HG02610 (cell line): ENCODE data around the gene BSN.

Experiments
- ATAC-seq: cut with Tn5 transposase; IDR thresholded peaks from one replicate; pipeline ENCODE4 v1.9.1; 2021; ENCODE audit warnings: mild to moderate bottlenecking, moderate library complexity; ENCODE audit not compliant: unreplicated experiment

BSN gene

DNA sequence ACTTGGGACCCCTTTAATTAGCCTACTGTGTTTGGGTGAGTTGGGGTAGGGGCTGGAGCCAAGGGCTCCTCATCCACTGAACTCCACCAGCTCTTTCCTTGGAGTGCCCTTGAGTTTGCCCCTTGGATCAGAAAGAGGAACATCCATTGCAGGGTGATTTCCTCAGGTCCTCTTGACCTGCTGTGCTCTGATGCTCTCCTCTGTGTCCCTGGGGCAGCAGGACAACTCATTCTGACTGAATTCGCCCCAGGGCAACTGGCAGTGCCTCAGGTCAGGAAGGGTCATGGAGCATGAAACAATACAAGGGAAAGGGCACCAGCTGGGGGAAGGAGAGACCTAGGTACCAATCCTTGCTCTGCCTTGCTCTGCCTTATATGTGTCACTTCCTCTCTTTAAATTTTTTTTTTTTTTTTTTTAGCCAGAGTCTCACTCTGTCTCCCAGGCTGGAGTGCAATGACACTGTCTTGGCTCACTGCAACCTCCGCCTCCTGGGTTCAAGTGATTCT is 47.8 kb downstream of the BSN start:
- ATAC-seq, result no peak

DNA sequence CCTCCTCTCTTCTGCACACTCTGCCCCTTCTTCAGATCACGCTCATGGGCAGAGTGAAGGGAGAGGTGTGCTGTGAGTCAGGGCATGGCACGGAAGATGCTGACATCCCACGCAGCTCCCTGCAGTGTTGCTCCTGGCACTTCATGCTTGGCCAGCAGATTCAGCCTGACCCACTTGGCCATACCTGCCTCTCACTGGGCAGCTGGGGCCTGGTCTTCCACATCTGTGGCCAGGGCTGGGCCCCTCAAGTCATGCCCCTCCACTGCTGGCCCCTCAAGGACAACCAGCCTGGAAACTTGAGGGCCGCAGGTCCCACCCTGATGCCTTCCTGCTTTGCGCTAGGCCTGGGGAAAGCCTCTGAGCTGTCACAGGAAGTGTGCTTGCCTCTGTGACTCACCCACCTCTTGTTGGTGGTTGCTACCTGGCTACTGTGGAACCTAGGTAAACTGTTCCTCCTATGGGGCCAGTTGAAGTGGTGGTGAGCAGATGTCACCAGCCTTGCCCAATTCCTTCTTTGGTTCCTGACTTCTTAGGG is 48.7 kb downstream of the BSN start:
- no peak for ATAC-seq

DNA sequence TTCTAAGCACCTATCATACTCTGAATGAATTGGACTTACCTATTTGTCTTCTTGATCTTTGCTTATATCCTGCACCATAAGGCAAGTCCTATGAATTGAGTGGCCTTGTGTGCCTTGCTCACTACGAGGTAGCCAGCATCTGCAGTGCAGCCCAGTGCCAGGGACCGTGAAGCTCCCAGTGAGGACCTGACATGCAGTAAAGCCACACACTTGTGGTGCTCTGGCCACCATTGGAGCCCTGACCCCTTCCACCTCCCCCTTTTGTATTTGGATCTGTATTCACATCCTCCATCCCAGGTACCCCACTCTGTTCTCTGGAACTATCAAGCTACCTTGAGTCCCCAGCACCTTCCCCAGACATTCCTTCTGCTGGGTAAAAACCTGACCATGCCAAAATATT is 52.1 kb downstream of the BSN start:
- no peak for ATAC-seq

DNA sequence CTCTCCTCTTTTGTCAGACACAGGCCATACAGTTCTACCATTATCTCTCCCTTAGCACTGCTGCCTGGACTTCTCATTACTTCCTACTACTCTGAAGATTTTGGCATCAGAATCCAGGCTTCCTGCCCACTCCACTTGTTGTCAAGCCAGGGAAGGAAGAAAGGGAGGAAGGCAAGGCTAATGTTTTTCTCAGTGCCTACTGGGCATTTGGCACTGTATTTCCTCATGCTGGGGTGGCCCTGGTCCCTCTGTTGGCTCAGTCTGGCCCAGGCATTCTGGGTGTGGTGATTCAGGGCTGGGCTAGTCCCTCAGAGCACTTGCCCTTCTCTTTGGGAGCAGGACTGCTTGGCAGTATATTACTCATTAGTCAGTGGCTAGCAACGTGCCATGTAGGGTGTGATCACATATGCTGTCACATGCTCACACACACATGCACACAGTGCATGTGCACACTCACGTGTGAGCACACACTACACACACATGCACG is 52.9 kb downstream of the BSN start:
- no peak for ATAC-seq

DNA sequence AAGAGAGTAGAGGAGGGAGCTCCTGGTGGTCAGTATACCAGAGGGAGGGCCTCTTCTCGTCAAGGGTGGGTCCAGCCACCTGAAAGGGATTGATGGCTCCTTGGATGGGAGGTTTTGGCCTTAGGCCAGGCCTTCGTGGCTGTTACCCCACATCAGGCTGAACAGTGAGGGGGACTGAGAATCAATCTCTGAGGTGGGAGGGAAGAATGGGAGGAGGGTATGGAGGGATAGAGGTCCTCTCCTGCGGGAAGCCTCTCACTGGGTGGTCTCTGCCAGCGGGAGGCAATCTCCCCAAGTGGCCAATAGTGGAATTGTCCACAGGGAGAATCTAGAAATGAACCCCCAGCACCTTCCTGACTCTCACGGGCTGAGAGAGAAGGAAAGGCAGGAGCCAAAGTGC is 53.5 kb downstream of the BSN start:
- no peak for ATAC-seq

DNA sequence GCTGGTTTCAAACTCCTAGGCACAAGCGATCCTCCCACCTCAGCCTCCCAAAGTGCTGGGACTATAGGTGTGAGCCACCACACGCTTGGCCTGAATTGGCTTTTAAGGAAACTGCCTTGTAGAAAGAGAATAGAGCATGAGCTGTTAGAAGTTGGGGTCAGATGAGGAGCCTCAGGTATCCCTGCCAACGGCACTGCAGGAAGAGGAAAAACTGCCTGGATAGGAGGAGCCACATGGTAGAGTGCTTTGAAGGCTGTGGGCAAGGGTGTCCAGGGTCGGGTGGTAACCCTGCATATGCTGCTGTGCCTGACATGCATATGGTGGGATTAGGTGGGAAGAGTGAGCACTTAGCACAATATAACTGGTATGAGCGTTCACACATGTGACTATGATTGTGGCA is 55.0 kb downstream of the BSN start:
- no peak for ATAC-seq

DNA sequence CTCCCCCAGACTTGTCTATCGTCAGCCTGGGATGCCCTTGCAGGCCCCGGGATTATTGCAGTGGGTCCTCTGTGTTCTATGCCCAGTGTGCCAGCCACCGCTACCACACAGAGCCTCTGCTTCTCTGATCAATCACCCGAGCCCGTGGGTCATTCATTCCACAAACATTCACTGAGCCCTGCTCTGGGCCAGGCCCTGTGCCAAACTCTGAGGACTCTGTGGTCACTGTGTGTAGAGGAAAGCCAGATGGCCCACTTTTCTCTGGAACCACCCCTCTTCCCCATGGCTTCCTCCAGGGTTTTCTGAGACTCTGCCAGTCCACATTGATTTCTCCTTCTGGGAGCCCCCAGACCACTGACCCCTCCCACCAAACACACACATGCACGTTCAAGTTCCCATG is 55.5 kb downstream of the BSN start:
- ATAC-seq, result no peak

DNA sequence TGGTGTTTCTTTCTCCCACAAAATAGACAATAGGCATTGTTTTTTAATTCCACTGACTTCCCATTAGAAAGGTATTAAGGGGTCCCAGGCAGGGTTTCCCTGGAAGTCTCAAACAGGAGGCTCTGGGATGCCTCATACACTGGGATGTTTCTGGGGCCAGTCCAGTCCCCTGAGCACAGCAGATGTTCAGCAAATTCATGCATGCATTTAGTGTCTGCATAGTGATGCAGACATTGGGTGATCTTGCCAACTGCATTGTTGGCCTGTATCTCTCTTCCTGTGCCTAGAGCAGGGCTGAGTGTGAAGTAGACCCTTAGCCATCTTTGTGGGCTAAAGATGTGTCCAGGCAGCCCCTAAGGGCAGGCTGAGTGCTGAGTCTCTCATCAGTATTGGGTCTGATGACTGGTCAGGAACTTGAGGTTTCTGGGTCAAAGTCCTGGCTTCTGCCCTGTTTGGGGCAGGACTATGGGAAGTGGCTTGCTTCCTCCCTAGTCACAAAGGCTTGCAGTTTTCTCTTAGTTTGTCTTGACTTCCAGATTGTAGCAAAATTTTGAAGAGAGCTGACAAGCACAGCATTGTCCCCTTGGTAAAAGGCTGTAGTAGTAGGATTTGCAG is 56.5 kb downstream of the BSN start:
- no peak for ATAC-seq

DNA sequence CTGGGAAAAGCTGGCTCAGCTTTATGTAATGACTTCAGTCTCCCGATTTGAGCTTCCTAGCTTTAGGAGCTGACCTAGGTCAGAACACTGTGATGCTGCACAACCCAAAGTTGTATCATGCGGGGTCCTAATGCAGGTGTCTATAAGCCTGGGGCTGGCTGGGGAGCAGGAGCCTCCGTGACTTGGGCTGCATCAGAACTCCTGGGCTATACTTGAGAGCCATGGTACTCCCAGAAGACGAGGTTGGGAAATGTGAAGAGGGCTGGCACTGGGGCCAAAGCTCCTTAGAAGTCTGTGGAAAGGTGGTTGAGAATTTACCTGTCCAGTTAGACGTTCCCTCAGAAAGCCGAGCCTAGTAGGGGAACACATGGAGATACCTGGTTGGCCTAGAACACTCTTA is 57.0 kb downstream of the BSN start:
- no peak for ATAC-seq

DNA sequence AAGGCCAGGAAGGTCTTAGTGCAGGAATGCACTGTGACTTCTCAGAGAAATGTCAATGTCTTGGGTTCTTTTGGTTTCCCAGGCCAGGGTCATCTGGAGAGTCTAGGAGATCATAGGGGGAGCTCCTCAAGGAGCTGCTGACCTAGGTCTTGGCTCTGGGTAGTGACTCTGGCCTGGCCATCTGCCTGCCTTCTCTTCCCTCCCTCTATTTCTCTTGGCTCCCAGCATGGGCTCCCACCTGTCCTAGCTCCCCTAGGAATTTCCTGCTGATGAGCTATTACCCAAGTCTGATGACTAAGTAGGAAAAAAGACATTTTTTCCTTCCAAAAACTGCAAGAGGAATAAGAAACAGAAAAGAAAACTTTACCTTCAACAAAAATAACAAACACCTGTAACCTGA is 57.4 kb downstream of the BSN start:
- ATAC-seq, result no peak

DNA sequence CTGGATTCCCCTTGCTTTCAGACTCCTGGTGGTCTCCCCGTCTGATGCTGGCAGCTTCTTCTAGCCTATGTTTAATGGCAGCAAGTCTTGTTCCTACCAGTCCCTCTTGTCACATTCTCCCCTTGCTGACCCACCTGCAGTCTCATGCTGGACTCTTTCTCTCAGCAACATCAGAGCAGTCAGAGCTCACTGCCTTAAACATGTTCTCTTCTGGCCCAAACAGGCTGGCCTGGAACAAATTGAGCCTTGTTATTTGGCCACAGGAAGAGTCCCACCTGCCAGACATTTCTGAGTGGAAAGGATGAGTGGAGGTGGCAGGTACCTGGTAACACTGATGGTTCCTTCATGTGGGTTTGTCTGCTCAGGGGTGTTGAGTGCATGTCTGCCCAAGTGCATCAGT is 60.7 kb downstream of the BSN start:
- ATAC-seq, result no peak

DNA sequence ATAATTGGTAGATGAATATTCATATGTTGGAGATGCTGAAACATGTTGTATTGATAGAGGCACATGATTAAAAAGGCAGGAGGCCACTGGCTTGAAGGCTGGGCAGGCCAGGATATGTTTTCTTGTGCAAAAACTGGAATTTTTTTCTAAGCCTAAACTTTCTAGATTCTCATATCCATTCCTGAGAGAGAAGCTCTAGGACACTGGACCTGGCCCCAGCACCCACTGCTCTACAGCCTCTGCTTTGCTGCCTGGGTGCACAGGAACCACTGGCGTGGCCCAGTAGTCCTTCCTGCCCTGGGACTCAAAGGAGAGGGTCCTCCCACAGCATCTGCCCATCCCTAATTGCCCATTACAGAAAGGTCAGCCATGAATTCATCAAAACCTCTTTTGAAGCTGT is 61.8 kb downstream of the BSN start:
- no peak for ATAC-seq

DNA sequence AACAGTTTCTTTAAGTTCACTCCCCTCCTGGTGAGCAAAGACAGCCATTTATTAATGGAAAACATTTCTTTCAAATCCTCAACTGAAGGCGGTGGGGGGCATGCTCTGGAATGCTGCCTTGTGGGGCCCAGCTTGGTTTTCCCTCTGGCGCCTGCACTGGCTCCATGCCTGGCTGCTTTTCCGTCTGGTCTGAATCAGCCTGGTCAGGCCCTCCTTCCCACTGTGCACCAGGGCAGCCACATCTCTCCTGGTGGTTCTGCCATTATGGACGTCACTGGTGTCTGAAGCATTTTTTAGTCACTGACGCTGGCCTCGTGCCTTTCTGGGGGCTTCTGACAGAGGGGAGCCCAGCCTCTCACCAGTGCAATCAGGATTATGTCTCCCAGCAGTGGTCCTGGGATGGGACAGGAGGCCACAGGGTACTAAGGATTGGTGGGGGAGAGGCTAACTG is 62.2 kb downstream of the BSN start:
- no peak for ATAC-seq

DNA sequence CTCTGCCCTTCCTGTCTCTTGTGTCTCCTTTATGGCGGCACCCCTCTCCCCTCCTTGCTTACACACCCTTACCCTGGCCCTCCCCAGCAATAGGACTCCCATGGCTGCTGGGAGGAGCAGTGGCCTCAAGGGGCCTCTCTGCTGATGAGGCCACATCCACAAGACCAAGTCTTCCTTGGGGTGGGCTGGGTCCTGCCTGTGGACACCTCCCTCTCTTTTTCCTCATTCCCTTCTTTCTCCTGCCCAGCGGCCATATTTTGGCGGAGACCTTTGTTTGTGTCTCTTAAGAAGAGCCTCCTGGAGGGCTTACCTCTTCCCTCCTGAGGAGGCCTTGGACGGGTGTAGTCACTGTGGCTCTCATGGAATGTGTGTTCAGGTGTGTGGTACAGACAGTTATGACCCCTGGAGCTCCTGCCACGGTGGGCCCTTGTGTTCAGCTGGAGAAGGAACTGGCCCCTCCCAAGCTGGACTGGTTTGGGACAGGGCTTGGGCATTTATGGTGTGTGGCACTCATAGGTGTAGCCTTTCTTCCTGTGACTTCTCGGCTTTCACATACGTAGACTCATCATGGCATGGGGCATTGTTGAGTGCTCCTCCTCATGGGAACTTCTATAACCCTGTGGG is 63.2 kb downstream of the BSN start:
- no peak for ATAC-seq

DNA sequence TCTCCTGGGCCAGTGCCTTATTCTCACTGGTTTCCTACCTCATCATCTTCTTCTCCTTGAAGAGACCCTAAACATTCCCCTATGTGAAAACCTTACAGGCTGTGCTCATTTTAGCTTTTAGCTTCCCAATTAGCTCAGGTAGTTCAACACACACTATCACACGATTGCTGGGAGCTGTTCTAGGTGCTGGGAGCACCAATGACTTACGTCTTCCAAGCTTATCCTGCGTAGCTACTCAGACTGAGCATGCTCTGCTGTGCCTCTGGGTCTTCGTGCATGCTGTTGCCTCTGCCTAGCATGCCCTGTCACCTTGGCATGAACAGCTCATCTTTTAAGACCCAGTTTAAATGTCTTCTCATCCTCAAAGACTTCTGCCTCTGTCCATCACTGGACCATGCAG is 64.1 kb downstream of the BSN start:
- no peak for ATAC-seq

DNA sequence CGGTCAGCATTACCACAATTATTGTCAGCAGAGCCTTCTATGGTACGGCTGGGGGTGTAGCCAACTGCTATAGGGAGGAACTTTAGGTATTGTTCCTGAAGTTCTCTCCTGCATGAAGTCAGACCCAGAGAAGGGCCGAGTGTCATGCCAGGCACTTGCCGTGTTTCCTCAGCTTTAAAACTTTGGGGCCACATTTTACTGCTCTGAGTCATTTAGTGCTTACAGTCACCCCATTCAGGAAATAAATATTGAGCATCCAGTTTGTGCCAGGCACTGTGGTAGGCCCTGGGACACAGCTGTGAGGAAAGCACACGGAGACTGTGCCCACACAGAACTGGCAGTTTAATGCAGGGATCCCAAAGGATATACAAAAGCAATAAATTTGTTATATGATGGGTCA is 65.4 kb downstream of the BSN start:
- ATAC-seq, result no peak

DNA sequence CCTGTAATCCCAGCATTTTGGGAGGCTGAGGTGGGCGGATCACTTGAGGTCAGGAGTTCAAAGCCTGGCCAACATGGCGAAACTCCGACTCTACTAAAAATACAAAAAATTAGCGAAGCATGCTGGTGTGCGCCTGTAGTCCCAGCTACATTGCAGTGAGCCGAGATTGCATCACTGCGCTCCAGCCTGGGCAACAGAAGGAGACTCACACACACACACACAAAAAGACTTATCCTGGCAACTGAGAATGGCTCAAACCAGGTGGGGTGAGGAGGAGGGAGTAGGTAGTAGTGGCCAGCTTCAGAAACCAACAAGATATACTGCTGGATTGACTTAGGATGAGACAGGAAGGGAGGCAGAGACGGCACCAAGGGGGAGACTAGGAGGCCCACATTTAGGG is 66.5 kb downstream of the BSN start:
- no peak for ATAC-seq

DNA sequence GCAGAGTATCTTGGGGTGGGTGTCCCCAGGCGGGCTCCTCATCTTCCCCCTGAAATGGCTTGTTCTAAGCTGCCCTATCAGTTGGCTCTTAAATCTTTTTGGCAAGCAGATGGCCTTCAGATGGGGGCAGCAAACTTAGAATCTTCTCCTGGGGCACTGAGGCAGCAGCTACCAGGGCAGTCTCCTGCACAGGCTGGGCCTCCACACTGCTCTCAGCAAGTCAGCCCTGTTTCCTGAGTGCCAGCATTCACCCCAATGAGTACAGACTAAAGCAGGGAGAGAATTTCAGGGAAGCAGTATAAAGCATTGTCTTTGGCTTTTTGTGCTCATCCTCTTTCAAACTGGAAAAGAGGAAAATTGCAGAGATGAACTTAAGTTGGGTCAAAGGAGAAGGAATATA is 68.8 kb downstream of the BSN start:
- ATAC-seq, result no peak

DNA sequence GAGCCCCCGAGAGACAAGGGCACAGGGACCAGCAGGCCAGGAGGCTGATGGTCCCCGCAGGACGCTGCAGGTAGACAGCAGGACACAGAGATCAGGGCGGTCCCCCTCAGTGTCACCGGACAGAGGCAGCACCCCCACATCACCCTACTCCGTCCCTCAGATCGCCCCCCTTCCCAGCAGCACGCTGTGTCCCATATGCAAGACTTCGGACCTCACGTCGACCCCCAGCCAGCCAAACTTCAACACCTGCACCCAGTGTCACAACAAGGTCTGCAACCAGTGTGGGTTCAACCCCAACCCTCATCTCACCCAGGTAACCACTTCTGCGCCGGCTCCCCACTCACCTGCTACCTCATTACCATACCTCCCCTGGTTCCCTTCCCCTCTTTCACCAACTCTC is 70.8 kb downstream of the BSN start:
- ATAC-seq, result no peak

DNA sequence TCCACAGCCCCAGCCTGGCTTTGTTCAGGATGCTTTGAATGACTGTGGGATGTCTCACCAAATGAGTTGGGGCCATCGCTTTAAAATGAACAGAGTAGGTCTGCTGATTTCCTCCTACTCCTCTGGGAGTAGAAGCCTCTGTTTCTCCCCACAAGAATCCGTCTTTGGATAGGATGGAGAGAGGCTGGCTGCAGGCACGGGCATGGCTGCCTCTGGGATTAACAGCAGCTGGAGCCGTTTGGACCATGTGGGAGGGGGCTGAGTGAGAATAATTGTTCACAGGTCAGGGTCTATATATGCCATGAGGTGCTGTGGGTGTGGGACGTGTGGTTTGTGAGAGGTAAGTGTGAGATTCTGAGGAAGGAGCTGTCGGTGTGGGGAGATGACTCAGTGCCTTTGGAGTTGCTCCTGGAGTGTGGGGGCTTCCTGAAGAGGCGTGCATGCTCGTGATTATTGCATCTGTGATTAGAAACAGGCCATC is 71.9 kb downstream of the BSN start:
- no peak for ATAC-seq

DNA sequence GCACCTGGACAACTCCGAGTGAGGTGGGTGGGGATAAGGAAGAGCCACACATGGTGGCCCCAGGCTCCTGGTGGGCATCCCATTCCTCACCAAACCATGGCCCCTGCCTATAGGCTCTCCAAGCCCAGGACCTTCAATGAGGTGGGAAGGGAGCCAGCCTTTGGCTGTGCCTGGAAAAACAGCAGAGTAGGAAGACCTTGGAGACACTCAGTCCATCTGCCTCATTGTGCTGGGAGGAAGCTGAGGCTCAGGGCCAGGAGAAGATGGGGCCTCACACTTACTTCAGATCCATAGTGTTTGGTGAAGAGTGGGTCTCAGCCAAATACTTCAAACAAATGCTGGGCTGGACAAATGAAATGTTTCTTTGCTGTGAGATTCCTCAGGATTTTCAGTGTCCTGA is 72.5 kb downstream of the BSN start:
- ATAC-seq, result no peak

DNA sequence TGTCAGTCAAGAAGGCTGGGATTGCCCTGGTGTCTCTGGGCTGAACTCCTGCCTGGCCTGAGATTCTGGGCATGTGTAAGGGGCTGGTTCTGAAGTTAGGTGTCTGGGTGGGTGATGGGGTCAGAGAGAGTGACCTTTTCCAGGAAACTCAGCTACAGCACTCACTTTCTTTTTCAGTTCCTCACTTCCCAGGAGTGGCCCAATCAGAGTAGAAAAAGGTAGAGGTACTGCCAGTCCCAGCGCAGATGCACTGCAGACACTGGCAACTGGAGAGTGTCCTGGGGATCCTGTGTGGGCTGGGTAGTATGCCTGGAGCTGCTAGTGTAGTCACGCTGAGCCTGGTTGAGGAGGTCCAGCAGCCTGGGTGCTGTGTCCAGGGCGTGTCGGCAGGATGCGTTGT is 73.4 kb downstream of the BSN start:
- no peak for ATAC-seq
